Measurements from ENCODE around the gene PLN. TPM values are rescaled to one million over a fixed set of nuclear protein-coding genes. Genes with fewer than 3 reads are reported as not detected.
A peak's percentile ranks its signal among the peaks of the same experiment; 100 is the strongest.

PLN gene
- total and polyA plus RNA-seq, 9 of the 15 experiments (the other 6 are each of a cell fraction or from before 2014, with no cell fraction given) = 0.03 to 0.30 (median 0.03) TPM; not detected in 6

- TF ChIP-seq TCF3 (CRISPR knock-in tag; IDR thresholded peaks at IDR 0.05) (no peak), PCBP1 (IDR thresholded peaks at IDR 0.05; ENCODE audit: low read depth, low read length, poor library complexity, severe bottlenecking) (no peak), ZFP1 (CRISPR knock-in tag; IDR thresholded peaks at IDR 0.05) (no peak), ARID1B (IDR thresholded peaks at IDR 0.05) (peak; percentile 14; the same call in 1 of the 2 replicates), ID3 (CRISPR knock-in tag; IDR thresholded peaks at IDR 0.05) (no peak), ID3 (tag; IDR thresholded peaks at IDR 0.05) (peak; percentile 85), SOX6 (IDR thresholded peaks at IDR 0.05) (peak; percentile 80), RBM15 (IDR thresholded peaks at IDR 0.05; ENCODE audit: insufficient read depth, low read length) (no peak), PKNOX1 (IDR thresholded peaks at IDR 0.05) (peak; percentile 92), ZNF407 (IDR thresholded peaks at IDR 0.05; ENCODE audit: low read depth) (no peak), MLLT1 (IDR thresholded peaks at IDR 0.05) (no peak), SFPQ (IDR thresholded peaks at IDR 0.05; ENCODE audit: low read depth, low read length) (no peak), MITF (IDR thresholded peaks at IDR 0.05) (no peak), ZKSCAN1 (IDR thresholded peaks at IDR 0.05; ENCODE audit: low read depth, low read length) (no peak)
Measured at GRCh38 chr6:118553132-118553531, 5.0 kb downstream of the PLN start (continued).
